ENCODE data around the gene SLC39A5.
"Not testable (repeated sequence)": the region's sequence is repeated elsewhere in the genome, so short reads cannot be mapped to it uniquely, and the experiment has no call there.

Gene SLC39A5

DNA sequence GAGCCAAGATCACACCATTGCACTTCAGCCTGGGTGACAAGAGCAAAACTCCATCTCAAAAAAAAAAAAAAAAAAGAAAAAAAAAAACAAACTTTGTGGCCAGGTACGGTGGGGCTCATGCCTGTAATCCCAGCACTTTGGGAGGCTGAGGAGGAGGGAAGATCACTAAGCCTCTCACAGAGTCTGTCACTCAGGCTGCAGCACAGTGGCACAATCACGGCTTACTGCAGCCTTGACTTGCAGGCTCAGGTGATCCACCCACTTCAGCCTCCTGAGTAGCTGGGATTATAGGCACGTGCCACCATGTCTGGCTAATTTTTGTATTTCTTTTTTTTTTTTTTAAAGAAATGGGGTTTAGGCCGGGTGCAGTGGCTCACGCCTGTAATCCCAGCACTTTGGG lies 54.4 kb downstream of the SLC39A5 start:
- DNase-seq = not testable (repeated sequence)

GRCh38 chr12:56286044-56286830 lies 56.4 kb downstream of the SLC39A5 start:
- DNase-seq = no peak
